OCI-LY7 (cell line): ENCODE data around the gene IL1RAPL2.

Experiments
- CTCF ChIP-seq: fragments of 200-600 bp; sonication (generic); conservative IDR thresholded peaks from 2 replicates; pipeline ENCODE4 v1.5.1; 2014; ENCODE audit warnings: mild to moderate bottlenecking, antibody characterized with exemption, low read length, moderate library complexity, mixed read lengths
- EZH2phosphoT487 ChIP-seq: fragments of 200-600 bp; sonication (generic); IDR thresholded peaks from 2 replicates; pipeline ENCODE4 v1.6.1; 2018; ENCODE audit warnings: low read depth, borderline replicate concordance, mild to moderate bottlenecking, mixed run types, antibody characterized with exemption, low read length, moderate library complexity, mixed read lengths

GRCh38 chrX:105051364-105051763 is 485.4 kb downstream of the IL1RAPL2 start:
- no peak for TF ChIP-seq CTCF
- no peak for TF ChIP-seq EZH2phosphoT487
